Measurements from ENCODE around the gene UBA52. TPM values are rescaled to one million over a fixed set of nuclear protein-coding genes. Genes with fewer than 3 reads are reported as not detected.

UBA52 gene
- total RNA-seq, 2 experiments from 2014 or later: 1,816 to 1,826 TPM

GRCh38 chr19:18606281-18607225 is 34.9 kb downstream of the UBA52 start, which contains the start of gene CRLF1:
CRLF1 (minus strand) TSS chr19:18606799; CDS start chr19:18606656, 143 bp downstream.
- H3K27ac Mint-ChIP-seq: no peak within 1 kb of the TSS

GRCh38 chr19:18607226-18608101 is 35.8 kb downstream of the UBA52 start:
- Mint-ChIP-seq H3K27ac (no peak overlapping the region), H3K4me3 (no peak overlapping the region), H3K9me3 (no peaks in the 10 kb centered on the region), H3K4me1 (peaks cover 12% of the 10 kb centered on the region), H3K27me3 (peaks cover 77% of the 10 kb centered on the region), H3K36me3 (no peaks in the 10 kb centered on the region)
- no peak for DNase-seq

More at GRCh38 chr19:18606281-18607225, 34.9 kb downstream of the UBA52 start, which contains the start of gene CRLF1:
- no peak within 1 kb of the TSS for H3K4me3 Mint-ChIP-seq
- no peaks in the 10 kb centered on the region for H3K36me3 Mint-ChIP-seq
- DNase-seq: no peak
- H3K27me3 Mint-ChIP-seq: peaks cover 77% of the 10 kb centered on the region
- H3K4me1 Mint-ChIP-seq: peaks cover 7% of the 10 kb centered on the region
- H3K9me3 Mint-ChIP-seq: no peaks in the 10 kb centered on the region

GRCh38 chr19:18608102-18608804 is 36.6 kb downstream of the UBA52 start:
- Mint-ChIP-seq H3K27ac (no peak overlapping the region), H3K36me3 (no peaks in the 10 kb centered on the region), H3K9me3 (no peaks in the 10 kb centered on the region), H3K27me3 (peaks cover 74% of the 10 kb centered on the region), H3K4me1 (peaks cover 14% of the 10 kb centered on the region), H3K4me3 (no peak overlapping the region)
- DNase-seq: no peak

GRCh38 chr19:18608805-18609716 is 37.4 kb downstream of the UBA52 start:
- Mint-ChIP-seq H3K9me3 (no peaks in the 10 kb centered on the region), H3K27ac (no peak overlapping the region), H3K4me3 (no peak overlapping the region), H3K27me3 (peaks cover 78% of the 10 kb centered on the region), H3K36me3 (no peaks in the 10 kb centered on the region), H3K4me1 (peaks cover 18% of the 10 kb centered on the region)
- no peak for DNase-seq

GRCh38 chr19:18609717-18610051 is 38.0 kb downstream of the UBA52 start:
- peaks cover 80% of the 10 kb centered on the region for H3K27me3 Mint-ChIP-seq
- no peaks in the 10 kb centered on the region for H3K36me3 Mint-ChIP-seq
- no peak overlapping the region for H3K27ac Mint-ChIP-seq
- no peak overlapping the region for H3K4me3 Mint-ChIP-seq
- H3K4me1 Mint-ChIP-seq: peaks cover 18% of the 10 kb centered on the region
- DNase-seq: no peak
- no peaks in the 10 kb centered on the region for H3K9me3 Mint-ChIP-seq

GRCh38 chr19:18610245-18610555 is 38.5 kb downstream of the UBA52 start:
- H3K9me3 Mint-ChIP-seq: no peaks in the 10 kb centered on the region
- peaks cover 18% of the 10 kb centered on the region for H3K4me1 Mint-ChIP-seq
- H3K4me3 Mint-ChIP-seq: no peak overlapping the region
- H3K27ac Mint-ChIP-seq: no peak overlapping the region
- no peaks in the 10 kb centered on the region for H3K36me3 Mint-ChIP-seq
- peaks cover 80% of the 10 kb centered on the region for H3K27me3 Mint-ChIP-seq
- DNase-seq: no peak

- Mint-ChIP-seq H3K27ac (no peak overlapping the region), H3K27me3 (peaks cover 80% of the 10 kb centered on the region), H3K9me3 (no peaks in the 10 kb centered on the region), H3K4me3 (no peak overlapping the region), H3K4me1 (peaks cover 15% of the 10 kb centered on the region), H3K36me3 (no peaks in the 10 kb centered on the region)
- DNase-seq: no peak
Measured at GRCh38 chr19:18610556-18611326, 39.1 kb downstream of the UBA52 start.

GRCh38 chr19:18611327-18612050 is 39.8 kb downstream of the UBA52 start:
- no peaks in the 10 kb centered on the region for H3K36me3 Mint-ChIP-seq

GRCh38 chr19:18612051-18612771 is 40.6 kb downstream of the UBA52 start:
- Mint-ChIP-seq H3K4me1 (peaks cover 15% of the 10 kb centered on the region), H3K27ac (no peak overlapping the region), H3K36me3 (no peaks in the 10 kb centered on the region), H3K4me3 (peak overlapping the region; percentile 67), H3K9me3 (no peaks in the 10 kb centered on the region), H3K27me3 (peaks cover 88% of the 10 kb centered on the region)
- no peak for DNase-seq

More at GRCh38 chr19:18611327-18612050, 39.8 kb downstream of the UBA52 start:
- H3K9me3 Mint-ChIP-seq: no peaks in the 10 kb centered on the region
- H3K27ac Mint-ChIP-seq: no peak overlapping the region
- no peak overlapping the region for H3K4me3 Mint-ChIP-seq
- peaks cover 15% of the 10 kb centered on the region for H3K4me1 Mint-ChIP-seq
- DNase-seq: no peak
- H3K27me3 Mint-ChIP-seq: peaks cover 85% of the 10 kb centered on the region

GRCh38 chr19:18612772-18613588 is 41.3 kb downstream of the UBA52 start, which contains the start of gene TMEM59L:
TMEM59L (plus strand) TSS chr19:18612870; CDS start chr19:18612959, 89 bp downstream.
- DNase-seq: peak; percentile 40
- peaks cover 15% of the 10 kb centered on the region for H3K4me1 Mint-ChIP-seq
- no peaks in the 10 kb centered on the region for H3K9me3 Mint-ChIP-seq

GRCh38 chr19:18613589-18614234 is 42.1 kb downstream of the UBA52 start:
- H3K9me3 Mint-ChIP-seq: no peaks in the 10 kb centered on the region
- H3K27me3 Mint-ChIP-seq: peaks cover 81% of the 10 kb centered on the region
- peak overlapping the region; percentile 53 for H3K4me3 Mint-ChIP-seq
- no peaks in the 10 kb centered on the region for H3K36me3 Mint-ChIP-seq
- DNase-seq: no peak
- peaks cover 15% of the 10 kb centered on the region for H3K4me1 Mint-ChIP-seq
- no peak overlapping the region for H3K27ac Mint-ChIP-seq

More at GRCh38 chr19:18612772-18613588, 41.3 kb downstream of the UBA52 start, which contains the start of gene TMEM59L:
- Mint-ChIP-seq H3K4me3 (peak within 1 kb of the TSS; percentile 67), H3K27ac (no peak within 1 kb of the TSS), H3K27me3 (peaks cover 88% of the 10 kb centered on the region), H3K36me3 (no peaks in the 10 kb centered on the region)

Measured in activated naive CD8-positive, alpha-beta T cell treated with anti-CD3 and anti-CD28 coated beads for 36 hours (primary cell).